HK-2 (cell line): ENCODE measurements around the gene ALPI.
"Not testable (repeated sequence)": the region's sequence is repeated elsewhere in the genome, so short reads cannot be mapped to it uniquely, and the experiment has no call there.

Experiments
- DNase-seq: peaks from one replicate; pipeline ENCODE4 v3.0.0-alpha.2; 2018; ENCODE audit not compliant: unreplicated experiment

Gene ALPI

GRCh38 chr2:232420463-232421188 lies 35.3 kb upstream of the ALPI start:
- DNase-seq, result no peak

DNA sequence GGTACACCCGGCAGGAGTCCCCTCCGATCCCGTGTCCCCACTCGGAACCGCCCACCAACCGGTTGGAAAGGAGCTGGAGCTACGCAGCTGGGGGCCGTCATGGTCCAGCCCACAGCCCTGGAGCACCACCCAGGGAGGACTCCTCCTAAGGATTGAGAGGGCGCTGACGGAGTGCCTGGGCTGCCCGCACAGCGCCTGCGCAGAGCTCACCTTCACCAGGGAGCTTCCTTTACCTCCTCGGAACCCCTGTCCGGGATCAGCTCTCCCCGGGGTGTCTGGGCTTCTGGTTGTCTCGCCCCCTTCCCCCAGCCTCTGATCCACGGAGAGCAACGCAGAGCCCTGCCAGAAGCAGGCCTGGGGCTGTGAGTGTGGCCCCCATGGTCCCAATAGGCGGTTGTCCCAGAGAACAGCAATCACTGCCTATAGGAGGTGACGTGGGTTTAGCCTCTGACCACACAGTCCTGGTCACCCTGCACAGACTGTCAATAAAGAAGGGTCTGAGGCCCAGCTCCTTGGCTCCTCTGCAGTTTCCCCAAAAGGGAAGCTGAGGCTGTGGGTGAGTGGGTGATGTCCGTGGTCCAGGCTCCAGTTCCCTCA lies 34.7 kb upstream of the ALPI start:
- no peak for DNase-seq

- DNase-seq, result no peak
Measured at GRCh38 chr2:232422051-232422450, 33.9 kb upstream of the ALPI start.

GRCh38 chr2:232422996-232423395 lies 33.0 kb upstream of the ALPI start:
- not testable (repeated sequence) for DNase-seq

DNA sequence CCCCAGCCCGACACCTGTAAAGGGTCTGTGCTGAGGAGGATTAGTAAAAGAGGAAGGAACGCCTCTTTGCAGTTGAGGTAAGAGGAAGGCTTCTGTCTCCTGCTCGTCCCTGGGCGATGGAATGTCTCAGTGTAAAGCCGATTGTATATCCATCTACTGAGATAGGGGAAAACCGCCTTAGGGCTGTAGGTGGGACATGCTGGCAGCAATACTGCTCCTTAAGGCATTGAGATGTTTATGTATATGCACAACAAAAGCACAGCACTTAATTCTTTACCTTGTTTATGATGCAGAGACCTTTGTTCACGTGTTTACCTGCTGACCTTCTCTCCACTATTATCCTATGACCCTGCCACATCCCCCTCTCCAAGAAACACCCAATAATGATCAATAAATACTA lies 32.5 kb upstream of the ALPI start:
- not testable (repeated sequence) for DNase-seq

- DNase-seq, result no peak
Measured at GRCh38 chr2:232431705-232432590, 24.0 kb upstream of the ALPI start.

DNA sequence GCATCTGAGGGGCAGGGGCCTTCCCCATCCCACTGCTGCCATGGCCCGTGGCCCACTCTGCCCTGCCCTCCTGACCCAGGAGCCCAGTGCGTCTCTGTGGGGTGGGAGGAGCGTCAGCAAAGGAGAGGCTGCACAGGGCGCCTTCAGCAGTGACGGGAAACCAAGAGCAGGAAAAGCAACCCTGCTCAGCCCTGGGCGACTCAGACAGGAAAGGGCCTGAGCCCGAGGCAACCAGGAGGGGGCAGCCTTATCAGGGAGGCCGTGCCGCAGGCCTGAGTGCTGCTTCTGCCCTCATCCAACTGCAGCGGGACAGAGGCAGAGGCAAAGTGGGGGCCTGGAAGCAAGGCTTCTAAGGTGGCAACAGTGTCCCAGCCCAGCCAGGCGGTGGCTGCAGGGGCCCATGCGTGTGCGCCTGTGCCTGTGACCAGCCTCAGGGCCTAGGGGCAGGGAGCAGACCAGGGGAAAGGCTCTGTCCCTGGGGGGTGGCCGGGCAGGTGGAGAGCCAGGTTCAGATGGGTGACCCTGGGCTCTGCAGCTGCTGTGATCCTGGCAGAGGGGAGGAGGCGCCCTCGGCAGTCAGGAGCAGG lies 23.3 kb upstream of the ALPI start:
- no peak for DNase-seq

DNA sequence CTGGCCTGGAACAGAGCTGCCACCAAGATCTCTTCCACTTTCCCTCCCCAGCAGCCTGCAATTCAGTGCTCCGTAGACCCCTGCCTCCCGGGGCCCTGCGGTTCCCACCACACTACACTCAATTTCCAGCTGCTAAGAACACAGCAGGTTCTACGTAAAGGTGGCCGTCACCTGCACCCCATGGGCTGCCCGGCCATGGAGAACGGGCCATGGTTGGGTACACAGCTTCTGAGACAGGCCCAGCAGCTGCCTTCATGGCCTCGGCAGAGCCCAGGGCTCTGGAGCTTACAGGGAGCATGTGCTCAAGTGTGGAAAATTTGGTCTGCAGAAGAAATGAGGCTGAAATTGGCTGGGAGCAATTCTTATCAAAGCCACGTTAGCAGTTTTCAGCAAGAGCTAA lies 22.3 kb upstream of the ALPI start:
- DNase-seq, result not testable (repeated sequence)

GRCh38 chr2:232434091-232434490 lies 21.9 kb upstream of the ALPI start:
- no peak for DNase-seq

GRCh38 chr2:232434563-232435374 lies 21.2 kb upstream of the ALPI start:
- no peak for DNase-seq

GRCh38 chr2:232435375-232435648 lies 20.6 kb upstream of the ALPI start:
- no peak for DNase-seq

DNA sequence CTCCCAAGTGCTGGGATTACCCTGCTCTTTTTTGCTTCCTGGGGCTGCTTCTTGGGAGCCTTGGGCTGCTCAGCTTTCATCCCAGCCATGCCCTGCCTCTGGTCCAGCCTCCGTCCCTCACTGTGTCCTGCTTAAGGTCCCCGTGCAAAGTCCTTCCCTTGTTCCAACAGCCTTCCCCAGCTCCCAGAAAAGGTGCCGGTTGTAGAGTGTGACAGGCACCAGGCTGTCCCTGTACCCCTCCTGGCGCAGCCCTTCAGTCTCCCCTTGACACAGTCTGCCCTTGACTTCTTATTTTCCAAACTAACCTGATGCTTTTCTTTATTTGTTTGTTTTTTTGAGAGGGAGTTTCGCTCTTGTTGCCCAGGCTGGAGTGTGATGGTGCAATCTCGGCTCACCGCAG lies 20.1 kb upstream of the ALPI start:
- DNase-seq, result no peak

GRCh38 chr2:232436381-232437194 lies 19.4 kb upstream of the ALPI start:
- DNase-seq, result no peak

GRCh38 chr2:232437195-232437571 lies 18.8 kb upstream of the ALPI start:
- DNase-seq, result no peak

DNA sequence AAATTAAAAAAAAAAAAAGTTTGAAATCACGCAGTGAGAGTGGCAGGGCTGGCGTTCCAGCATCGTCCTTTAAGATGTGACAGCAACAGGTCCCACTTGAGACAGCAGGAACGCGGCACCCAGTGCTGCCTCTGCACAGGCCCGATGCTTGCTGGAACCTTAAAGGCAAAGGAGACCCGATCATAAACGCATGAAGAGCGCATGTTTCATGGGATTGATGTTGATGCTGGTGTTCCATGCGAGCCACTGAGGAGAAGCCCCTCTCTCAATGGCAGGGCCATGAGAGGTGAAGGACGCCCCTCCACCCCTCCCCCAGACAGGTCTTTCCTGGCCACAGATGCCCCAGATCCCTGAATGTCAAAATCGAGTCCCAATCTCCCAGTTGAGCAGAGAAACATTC lies 17.9 kb upstream of the ALPI start:
- no peak for DNase-seq

DNA sequence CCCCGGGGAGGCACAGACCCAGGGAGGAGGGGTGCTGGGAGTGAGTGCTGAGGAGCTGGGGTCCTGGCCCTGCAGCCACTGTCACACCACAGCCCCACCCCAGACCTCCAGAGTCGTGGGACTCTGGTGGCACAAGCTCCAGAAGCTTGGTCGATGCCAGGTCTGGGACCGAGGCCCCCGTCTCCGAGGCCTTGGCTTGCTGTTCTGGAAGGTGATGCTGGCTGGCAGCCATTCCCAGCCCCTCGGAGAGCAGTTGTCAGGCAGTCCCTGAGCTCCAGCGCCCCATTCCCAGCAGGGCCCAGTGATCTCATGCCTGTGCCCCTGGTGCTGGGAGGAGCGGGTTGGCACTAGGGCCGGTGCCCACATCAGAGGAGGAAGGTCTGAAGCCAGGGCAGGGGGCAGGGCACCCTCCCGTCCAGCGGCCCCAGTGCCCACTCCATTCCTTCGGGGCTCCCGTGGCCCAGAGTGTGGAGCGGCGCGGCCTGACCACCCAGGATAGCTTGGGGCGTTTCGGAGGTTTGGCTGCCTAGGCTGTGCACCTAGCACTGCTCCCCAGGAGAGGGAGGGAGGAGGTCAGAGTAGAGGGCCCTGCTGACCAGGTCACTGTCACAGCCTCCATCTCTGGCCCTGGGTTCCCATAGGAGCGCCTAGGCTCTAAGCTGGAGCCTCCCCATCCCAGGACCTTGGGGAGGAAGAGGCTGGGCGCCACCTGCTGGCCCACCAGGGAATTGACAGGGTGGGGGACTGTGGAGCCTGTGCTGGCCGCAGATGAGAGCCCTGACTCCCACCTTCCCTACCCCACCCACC lies 16.8 kb upstream of the ALPI start:
- DNase-seq, result peak; percentile 24

GRCh38 chr2:232439758-232440135 lies 16.2 kb upstream of the ALPI start:
- DNase-seq, result no peak

- peak; percentile 89 for DNase-seq
Measured at GRCh38 chr2:232440220-232441018, 15.5 kb upstream of the ALPI start.

DNA sequence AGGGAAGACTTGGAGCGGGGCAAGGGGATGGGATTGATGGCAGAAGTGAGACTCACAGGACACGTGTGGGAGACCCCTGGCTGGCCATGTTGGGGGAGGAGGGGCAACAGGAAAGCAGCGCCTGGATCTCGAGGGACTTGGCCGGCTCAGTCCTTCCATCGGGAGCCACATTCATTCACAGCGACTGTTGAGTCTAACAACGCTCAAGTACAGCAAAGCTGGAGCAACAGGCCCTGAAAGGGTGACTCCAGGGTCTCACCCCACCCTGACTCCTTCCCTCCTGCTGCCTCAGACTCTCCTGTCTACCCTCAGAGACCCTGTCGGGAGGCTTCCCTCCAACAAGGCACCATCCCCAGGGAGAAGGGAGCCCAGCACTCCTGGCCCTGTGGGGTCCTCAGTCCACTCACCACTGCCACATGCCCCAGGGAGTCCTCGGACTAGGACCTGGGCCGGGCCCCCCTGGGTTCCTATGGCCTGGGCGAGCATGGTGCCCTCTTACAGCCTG lies 14.8 kb upstream of the ALPI start:
- no peak for DNase-seq
